Esophagus muscularis mucosa (tissue), 4 donors: ENCODE data around the gene RGS4.

ENCODE experiments used
- EP300 ChIP-seq: sonication (generic); formaldehyde crosslinking; IDR thresholded peaks from one replicate; pipeline ENCODE4 v1.6.1; 2017; ENCODE audit warnings: antibody characterized with exemption
- POLR2AphosphoS5 ChIP-seq, 2 donors: sonication (generic); formaldehyde crosslinking; IDR thresholded peaks; one replicate each; pipeline ENCODE4 v1.6.1; 2017; ENCODE audit warnings: antibody characterized with exemption in 2 of 2
- TF ChIP-seq, protein P1 (sequence below), 3 experiments: fragments of 200-600 bp in 2 of 3; fragments of 450-650 bp in 1 of 3; sonication (generic) in 2 of 3; IDR thresholded peaks; one replicate each; pipeline ENCODE4 v1.5.1; 2017 to 2019; ENCODE audit warnings: antibody characterized with exemption in 3 of 3, mild to moderate bottlenecking in 2 of 3, moderate library complexity in 1 of 3

DNA sequence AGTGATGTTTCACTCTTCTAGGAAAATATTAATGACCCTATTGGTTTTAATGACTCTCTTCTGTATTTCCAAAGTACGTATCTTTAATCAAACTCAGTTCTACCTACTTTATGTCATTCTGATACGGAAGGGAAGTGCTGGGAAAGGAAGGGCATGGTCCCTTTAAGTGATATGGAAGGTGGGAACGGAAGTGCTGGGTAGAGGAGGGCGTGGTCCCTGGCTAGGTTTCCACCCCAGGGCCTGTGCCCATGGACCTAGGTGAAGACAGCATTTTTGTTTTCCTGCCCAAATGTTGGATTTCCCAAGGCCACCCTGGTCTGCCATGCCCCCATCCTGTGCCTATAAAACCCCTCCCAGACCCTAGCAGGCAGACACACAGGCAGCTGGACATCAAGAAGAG lies 24.0 kb downstream of the RGS4 start:
- TF ChIP-seq, protein P1, sequence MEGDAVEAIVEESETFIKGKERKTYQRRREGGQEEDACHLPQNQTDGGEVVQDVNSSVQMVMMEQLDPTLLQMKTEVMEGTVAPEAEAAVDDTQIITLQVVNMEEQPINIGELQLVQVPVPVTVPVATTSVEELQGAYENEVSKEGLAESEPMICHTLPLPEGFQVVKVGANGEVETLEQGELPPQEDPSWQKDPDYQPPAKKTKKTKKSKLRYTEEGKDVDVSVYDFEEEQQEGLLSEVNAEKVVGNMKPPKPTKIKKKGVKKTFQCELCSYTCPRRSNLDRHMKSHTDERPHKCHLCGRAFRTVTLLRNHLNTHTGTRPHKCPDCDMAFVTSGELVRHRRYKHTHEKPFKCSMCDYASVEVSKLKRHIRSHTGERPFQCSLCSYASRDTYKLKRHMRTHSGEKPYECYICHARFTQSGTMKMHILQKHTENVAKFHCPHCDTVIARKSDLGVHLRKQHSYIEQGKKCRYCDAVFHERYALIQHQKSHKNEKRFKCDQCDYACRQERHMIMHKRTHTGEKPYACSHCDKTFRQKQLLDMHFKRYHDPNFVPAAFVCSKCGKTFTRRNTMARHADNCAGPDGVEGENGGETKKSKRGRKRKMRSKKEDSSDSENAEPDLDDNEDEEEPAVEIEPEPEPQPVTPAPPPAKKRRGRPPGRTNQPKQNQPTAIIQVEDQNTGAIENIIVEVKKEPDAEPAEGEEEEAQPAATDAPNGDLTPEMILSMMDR (IDR thresholded peaks at IDR 0.05): no peak
- no peak for TF ChIP-seq EP300
- TF ChIP-seq POLR2AphosphoS5 (IDR thresholded peaks at IDR 0.05): no peak
